Astrocyte of the spinal cord (primary cell): ENCODE measurements around the gene CLMP.
"Not testable (repeated sequence)": the region's sequence is repeated elsewhere in the genome, so short reads cannot be mapped to it uniquely, and the experiment has no call there.

ENCODE experiments used
- DNase-seq: peaks from one replicate; pipeline ENCODE4 v3.0.0; 2011; ENCODE audit warnings: low read depth, low spot score
- H3K4me3 ChIP-seq: 2 replicates; pipeline ENCODE4 v1.5.1; 2011; ENCODE audit warnings: low read depth, mild to moderate bottlenecking, low read length, moderate library complexity
- in situ Hi-C: cut with HindIII; loops from 2 replicates; pipeline ENCODE4 v1.10.0; 2017; ENCODE audit warnings: low sequenced_read_pairs
- TF ChIP-seq, protein P1 (sequence below): IDR thresholded peaks from 2 replicates; pipeline ENCODE4 v1.5.1; 2012; ENCODE audit warnings: low read depth, mild to moderate bottlenecking, low read length, inconsistent platforms

The CLMP gene

DNA sequence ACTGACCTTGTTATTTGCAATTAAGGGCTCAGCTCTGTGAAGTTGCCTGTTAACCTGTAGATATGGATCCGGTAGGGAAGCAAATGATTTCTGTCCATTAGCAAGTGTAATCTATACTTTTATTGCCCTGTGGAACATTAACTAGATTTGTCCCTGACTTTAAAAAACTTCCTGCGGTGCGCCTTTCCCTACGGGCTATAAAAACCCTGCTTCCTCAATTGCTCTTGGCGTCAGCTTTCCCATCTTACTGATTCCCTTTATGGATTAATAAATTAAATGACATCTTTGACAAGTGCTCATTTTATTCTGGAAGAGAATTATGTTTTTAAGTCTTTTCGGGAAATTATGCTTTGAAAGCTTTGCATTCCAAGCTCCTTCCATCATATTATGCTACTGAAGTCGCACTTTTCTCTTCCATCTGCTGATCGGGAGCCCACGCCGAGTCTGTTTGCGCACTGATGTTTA, 18.3 kb upstream of the CLMP start:
- no peak for DNase-seq
- H3K4me3 ChIP-seq: no peak overlapping the region
- in situ Hi-C loops: no loop called here
- TF ChIP-seq, protein P1, sequence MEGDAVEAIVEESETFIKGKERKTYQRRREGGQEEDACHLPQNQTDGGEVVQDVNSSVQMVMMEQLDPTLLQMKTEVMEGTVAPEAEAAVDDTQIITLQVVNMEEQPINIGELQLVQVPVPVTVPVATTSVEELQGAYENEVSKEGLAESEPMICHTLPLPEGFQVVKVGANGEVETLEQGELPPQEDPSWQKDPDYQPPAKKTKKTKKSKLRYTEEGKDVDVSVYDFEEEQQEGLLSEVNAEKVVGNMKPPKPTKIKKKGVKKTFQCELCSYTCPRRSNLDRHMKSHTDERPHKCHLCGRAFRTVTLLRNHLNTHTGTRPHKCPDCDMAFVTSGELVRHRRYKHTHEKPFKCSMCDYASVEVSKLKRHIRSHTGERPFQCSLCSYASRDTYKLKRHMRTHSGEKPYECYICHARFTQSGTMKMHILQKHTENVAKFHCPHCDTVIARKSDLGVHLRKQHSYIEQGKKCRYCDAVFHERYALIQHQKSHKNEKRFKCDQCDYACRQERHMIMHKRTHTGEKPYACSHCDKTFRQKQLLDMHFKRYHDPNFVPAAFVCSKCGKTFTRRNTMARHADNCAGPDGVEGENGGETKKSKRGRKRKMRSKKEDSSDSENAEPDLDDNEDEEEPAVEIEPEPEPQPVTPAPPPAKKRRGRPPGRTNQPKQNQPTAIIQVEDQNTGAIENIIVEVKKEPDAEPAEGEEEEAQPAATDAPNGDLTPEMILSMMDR: no peak

DNA sequence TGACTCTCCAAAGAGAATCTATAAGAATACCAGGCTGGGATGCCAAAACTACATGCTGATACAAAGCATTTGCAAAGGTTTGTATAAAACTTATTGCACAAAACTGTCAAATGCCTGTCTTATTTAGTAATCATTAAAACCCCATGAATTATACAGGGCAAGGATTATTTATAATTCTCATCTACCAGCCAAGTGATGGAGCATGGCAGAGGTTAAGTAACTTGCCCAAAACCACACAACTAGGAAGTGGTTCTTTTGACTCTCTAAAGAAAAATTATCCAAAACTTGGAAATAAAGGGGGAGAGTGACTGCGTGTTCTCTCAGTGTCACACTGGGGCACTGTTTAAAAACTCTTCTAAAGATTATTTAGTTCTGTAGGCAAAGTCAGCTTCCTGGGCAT, 17.4 kb upstream of the CLMP start:
- H3K4me3 ChIP-seq: no peak overlapping the region
- no peak for DNase-seq
- TF ChIP-seq, protein P1: no peak
- in situ Hi-C loops: no loop called here

DNA sequence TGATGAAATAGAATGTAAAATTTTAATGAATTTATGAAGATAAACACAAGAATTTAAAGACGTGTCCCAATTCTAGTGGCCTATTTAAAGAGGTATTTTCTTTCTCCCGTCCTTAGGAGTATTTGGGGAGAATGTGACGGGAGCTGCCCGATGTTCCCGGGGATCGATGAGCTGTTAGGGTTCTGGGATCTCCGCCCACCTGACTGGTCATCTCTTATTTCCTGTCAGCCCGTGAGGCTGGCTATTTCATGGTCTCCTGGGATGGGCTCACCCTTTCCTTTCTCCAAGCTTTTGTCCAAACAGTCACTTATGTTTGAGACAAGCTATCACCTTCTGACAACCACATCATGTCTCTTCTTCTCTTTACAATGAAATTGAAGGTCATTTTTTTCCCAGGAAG, 16.9 kb upstream of the CLMP start:
- TF ChIP-seq, protein P1: no peak
- H3K4me3 ChIP-seq: no peak overlapping the region
- in situ Hi-C loops: no loop called here
- no peak for DNase-seq

DNA sequence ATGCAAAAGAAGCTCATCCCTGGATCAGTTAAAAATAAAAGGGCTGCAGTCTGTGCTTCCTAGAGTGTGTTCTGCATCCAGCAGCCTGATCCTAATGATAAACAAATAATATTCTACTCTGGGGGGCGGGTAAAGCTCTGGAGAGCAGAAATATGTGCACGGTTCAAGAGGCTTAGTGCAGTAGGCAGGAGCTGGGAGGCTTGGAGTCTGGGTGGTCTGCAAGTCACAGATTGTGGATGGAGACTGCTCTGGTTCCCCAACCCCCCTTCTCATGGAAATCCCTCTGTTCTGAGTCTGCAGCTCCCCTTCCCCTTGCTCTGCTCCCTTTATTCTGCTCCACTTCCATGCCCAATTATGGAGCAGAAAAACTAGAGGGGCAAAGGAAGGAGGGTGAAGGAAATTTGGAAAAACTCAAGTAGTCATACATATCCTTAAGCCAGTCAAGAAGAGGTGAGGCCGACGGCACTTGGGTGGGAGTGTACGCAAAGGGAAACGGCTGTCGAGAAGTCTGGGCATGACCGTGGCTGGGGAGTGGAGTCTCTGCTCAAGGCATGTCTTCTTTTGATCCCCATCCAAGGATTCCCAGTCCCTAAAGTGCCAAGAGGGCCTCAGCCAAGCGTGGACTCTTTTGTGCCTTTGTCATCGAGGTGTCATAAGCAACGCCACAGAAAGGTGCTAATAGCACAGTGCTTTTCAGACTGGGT, 16.3 kb upstream of the CLMP start:
- TF ChIP-seq, protein P1: no peak
- DNase-seq: no peak
- no peak overlapping the region for H3K4me3 ChIP-seq
- in situ Hi-C loops: no loop called here

DNA sequence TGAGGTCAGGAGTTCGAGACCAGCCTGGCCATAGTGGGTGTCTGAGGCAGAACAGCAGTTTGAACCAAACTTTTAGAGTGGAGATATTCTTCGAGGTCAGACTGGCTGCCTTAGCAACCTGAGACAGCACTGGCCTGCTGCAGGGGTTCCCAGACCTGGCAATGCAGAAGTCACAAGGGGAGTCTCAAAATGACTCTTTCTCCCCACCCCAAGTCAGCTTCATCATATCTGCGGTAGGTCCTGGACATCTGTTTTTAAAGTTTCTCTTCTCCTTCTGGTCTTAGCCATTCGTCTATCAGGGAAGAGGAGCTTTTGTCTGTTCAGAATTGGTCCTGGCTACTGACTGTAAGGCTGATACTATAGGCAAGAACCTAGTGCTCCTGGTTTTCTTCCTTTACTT, 14.5 kb upstream of the CLMP start:
- TF ChIP-seq, protein P1: no peak
- H3K4me3 ChIP-seq: no peak overlapping the region
- no peak for DNase-seq
- in situ Hi-C loops: no loop called here

DNA sequence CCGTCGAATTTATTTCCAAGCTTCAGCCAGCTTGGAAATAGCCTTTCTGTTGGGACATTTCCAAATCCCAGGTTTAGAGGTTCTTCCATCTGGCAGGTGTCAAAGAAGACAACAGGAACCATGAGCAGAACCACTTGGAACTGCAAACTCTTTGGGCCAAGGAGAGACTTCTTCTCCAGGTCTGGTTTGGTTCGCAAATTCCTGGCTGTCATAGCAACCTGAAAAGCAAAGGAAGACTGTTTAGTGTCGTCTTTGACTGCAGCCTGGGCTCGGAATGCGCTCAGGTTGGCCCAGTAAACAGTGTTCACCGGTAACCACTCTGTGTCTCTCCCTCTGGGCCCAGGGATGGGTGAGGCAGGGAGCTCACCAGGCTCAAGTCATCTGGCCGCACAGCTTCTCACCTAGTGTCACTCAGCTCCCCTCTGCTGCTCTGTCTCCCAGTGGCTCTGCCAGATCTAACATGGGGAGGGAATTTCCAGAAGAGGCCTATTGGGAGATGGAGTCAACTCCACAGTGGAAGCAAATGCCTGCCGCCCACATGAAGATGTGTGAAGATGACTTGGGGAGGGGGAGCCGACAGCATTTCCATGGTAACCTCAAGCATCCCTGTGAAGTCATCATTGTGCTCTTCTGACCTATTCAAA, 11.9 kb upstream of the CLMP start:
- in situ Hi-C loops: no loop called here
- TF ChIP-seq, protein P1: no peak

DNA sequence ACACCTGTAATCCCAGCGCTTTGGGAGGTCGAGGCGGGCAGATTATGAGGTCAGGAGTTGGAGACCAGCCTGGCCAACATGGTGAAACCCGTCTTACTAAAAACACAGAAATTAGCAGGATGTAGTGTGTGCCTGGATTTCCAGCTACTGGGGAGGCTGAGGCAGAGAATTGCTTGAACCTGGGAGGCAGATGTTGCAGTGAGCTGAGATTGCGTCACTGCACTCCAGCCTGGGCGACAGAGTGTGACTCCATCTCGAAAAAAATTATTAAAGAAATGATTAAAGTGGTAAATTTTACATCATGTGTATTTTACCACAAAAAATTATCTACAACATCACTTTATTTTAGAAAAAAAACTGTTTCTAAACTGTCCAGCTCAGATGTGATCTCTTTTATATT, 11.0 kb upstream of the CLMP start:
- H3K4me3 ChIP-seq, DNase-seq, in situ Hi-C loops: not testable (repeated sequence)

More for the DNA sequence above, 11.9 kb upstream of the CLMP start:
- no peak for DNase-seq
- H3K4me3 ChIP-seq: no peak overlapping the region
